C4-2B (cell line): ENCODE data around the gene PPIL6.

Experiments used
- CTCF ChIP-seq: fragments of 450-650 bp; conservative IDR thresholded peaks from 2 replicates; pipeline ENCODE4 v1.5.1; 2017; ENCODE audit warnings: mild to moderate bottlenecking
- ZFX ChIP-seq: fragments of 450-650 bp; IDR thresholded peaks from 2 replicates; pipeline ENCODE4 v1.6.1; 2017

GRCh38 chr6:109469591-109470189 lies 29.3 kb upstream of the PPIL6 start:
- TF ChIP-seq CTCF (no peak), ZFX (no peak)
